CD8-positive, alpha-beta memory T cell (primary cell): ENCODE results near the gene LAPTM4A. TPM values are rescaled to one million over a fixed set of nuclear protein-coding genes. Genes with fewer than 3 reads are reported as not detected.

Experiments used
- CTCF ChIA-PET: fragments of 350-600 bp; sonication (Branson Sonifier 250); formaldehyde crosslinking; loops from one replicate; lab custom pipeline; 2021; ENCODE audit warnings: antibody characterized with exemption; lab: Charles Lee
- POLR2A ChIA-PET: fragments of 350-600 bp; sonication (Branson Sonifier 250); formaldehyde crosslinking; loops from one replicate; lab custom pipeline; 2021; ENCODE audit warnings: antibody characterized with exemption; lab: Charles Lee
- DNase-seq, 5 donors: peaks; one replicate each; pipeline versions ENCODE4 v3.0.0 to v3.0.0-alpha.2; 2020 to 2022; ENCODE audit warnings: mixed read lengths in 1 of 5
- H3K27ac ChIP-seq: one replicate; pipeline ENCODE4 v1.7.0; 2013; ENCODE audit warnings: low read depth, mild to moderate bottlenecking, low read length, moderate library complexity
- H3K27me3 ChIP-seq: 2 replicates; pipeline ENCODE4 v1.7.0; 2013; ENCODE audit warnings: low read length, mild to moderate bottlenecking; ENCODE audit not compliant: insufficient read depth, poor library complexity, severe bottlenecking
- H3K36me3 ChIP-seq: 2 replicates; pipeline ENCODE4 v1.7.0; 2013; ENCODE audit warnings: mild to moderate bottlenecking, low read length, moderate library complexity; ENCODE audit not compliant: insufficient read depth
- H3K4me1 ChIP-seq: 2 replicates; pipeline ENCODE4 v1.7.0; 2013; ENCODE audit warnings: mild to moderate bottlenecking, low read length, moderate library complexity; ENCODE audit not compliant: insufficient read depth
- H3K4me3 ChIP-seq: 2 replicates; pipeline ENCODE4 v1.7.0; 2013; ENCODE audit warnings: mild to moderate bottlenecking, low read length
- H3K9me3 ChIP-seq: 2 replicates; pipeline ENCODE4 v1.7.0; 2013; ENCODE audit warnings: mild to moderate bottlenecking, low read length
- H3K27ac Mint-ChIP-seq, 8 donors: one replicate each; pipeline ENCODE4 v1.8.0; 2020 to 2021; ENCODE audit warnings: mixed read lengths in 8 of 8, mild to moderate bottlenecking in 6 of 8, inconsistent platforms in 3 of 8, moderate library complexity in 3 of 8
- H3K27me3 Mint-ChIP-seq, 2 donors: one replicate each; pipeline ENCODE4 v1.8.0; 2020 to 2021; ENCODE audit warnings: mixed read lengths in 2 of 2, mild to moderate bottlenecking in 1 of 2, moderate library complexity in 1 of 2
- H3K36me3 Mint-ChIP-seq, 3 donors: one replicate each; pipeline ENCODE4 v1.8.0; 2020 to 2021; ENCODE audit warnings: mixed read lengths in 3 of 3, inconsistent platforms in 1 of 3, mild to moderate bottlenecking in 1 of 3
- H3K4me1 Mint-ChIP-seq, 3 donors: one replicate each; pipeline ENCODE4 v1.8.0; 2020 to 2021; ENCODE audit warnings: mixed read lengths in 3 of 3, inconsistent platforms in 1 of 3, mild to moderate bottlenecking in 1 of 3
- H3K4me3 Mint-ChIP-seq, 7 donors: one replicate each; pipeline ENCODE4 v1.8.0; 2020 to 2021; ENCODE audit warnings: mixed read lengths in 7 of 7, mild to moderate bottlenecking in 6 of 7, moderate library complexity in 4 of 7, inconsistent platforms in 2 of 7
- H3K9me3 Mint-ChIP-seq, 5 donors: one replicate each; pipeline ENCODE4 v1.8.0; 2020 to 2022; ENCODE audit warnings: mixed read lengths in 5 of 5, mild to moderate bottlenecking in 3 of 5, moderate library complexity in 2 of 5, inconsistent platforms in 1 of 5
- polyA plus RNA-seq: library from polyadenylated mRNA; unstranded; fragments of 300-500 nt; fragmentation: Illumina TruSeq; gene quantifications from one replicate; pipeline ENCODE4 v1.2.3, GENCODE V29; 2021
- total RNA-seq, 2 experiments: library from RNA; stranded (reverse); gene quantifications; one replicate each; pipeline ENCODE4 v1.2.3, GENCODE V29; 2021

Gene LAPTM4A
- total and polyA plus RNA-seq, 3 experiments from 2014 or later, result 29.0 to 119 (median 31.0) TPM

DNA sequence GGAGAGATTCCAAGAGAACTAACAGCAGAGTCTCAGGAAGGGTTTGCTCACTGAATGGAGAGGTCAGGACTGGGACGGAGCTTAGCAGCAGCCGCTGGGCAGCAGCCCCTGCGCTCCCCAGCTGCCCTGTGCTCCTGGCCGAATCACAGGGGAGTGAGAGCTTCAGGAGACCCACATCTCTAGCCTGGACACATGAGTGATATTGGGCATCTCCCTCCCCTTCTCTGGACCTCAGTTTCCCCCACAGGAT, 39.5 kb downstream of the LAPTM4A start:
- H3K9me3 Mint-ChIP-seq, result no peaks in the 10 kb centered on the region
- Histone ChIP-seq H3K9me3 (no peaks in the 10 kb centered on the region), H3K27ac (no peak overlapping the region), H3K4me3 (no peak overlapping the region), H3K4me1 (peaks cover 6% of the 10 kb centered on the region), H3K36me3 (no peaks in the 10 kb centered on the region), H3K27me3 (peaks cover 24% of the 10 kb centered on the region)
- peak overlapping the region in 2 of 8 donors; percentile 43 to 89 for H3K27ac Mint-ChIP-seq
- ChIA-PET POLR2A (no interaction called here), CTCF (no interaction called here)
- DNase-seq, result no peak
- peaks cover 9 to 14% (median 12%) of the 10 kb centered on the region in 3 donors for H3K4me1 Mint-ChIP-seq
- peaks cover 31 to 53% of the 10 kb centered on the region in 2 donors for H3K27me3 Mint-ChIP-seq
- H3K36me3 Mint-ChIP-seq, result peaks cover 0 to 5% (median 0%) of the 10 kb centered on the region in 3 donors
- H3K4me3 Mint-ChIP-seq, result peak overlapping the region; percentile 53 to 90 (median 69)

DNA sequence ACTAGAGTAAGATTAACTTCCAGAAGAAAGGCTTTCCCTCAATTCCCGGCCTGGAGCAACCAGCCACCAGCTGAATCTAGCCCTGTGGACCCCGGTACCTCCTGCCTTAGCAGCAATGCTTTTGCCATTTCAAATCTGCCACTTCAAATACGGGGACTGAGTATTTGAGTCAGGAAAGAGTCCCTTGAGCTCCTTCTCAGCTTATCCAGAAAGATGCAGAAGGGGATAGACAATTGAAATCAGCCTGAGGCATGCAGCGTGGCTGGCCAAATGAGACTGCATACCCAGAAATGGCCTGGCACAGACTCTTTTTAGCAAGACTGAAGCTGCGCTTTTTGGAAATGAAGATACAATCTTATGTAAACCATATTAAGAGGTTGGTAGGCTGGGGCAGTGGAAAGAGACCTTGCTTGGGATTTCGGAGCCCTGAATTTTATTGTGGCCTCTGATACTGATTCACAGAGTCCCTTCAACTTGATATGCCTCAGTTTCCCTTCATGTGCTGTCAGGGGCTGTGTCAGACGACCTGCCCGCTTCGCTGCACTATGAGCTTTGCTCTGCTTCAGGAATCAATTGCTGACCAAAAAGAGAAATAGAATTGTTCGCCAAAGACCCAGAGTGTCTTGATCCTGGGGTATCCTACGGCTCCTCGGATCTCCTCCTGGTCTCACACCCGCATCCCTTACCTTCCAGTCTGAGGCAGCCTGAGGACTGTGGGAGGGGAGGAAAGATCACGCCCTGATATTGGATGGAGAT, 40.0 kb downstream of the LAPTM4A start:
- Mint-ChIP-seq H3K9me3 (no peaks in the 10 kb centered on the region), H3K27ac (peak overlapping the region in 3 of 8 donors; percentile 22 to 89 (median 43)), H3K4me3 (peak overlapping the region; percentile 53 to 90 (median 69)), H3K36me3 (peaks cover 0 to 5% (median 0%) of the 10 kb centered on the region in 3 donors), H3K27me3 (peaks cover 31 to 53% of the 10 kb centered on the region in 2 donors), H3K4me1 (peaks cover 9 to 14% (median 12%) of the 10 kb centered on the region in 3 donors)
- no peak for DNase-seq
- H3K4me1 ChIP-seq, result peaks cover 6% of the 10 kb centered on the region
- no peaks in the 10 kb centered on the region for H3K36me3 ChIP-seq
- H3K27ac ChIP-seq, result no peak overlapping the region
- no peak overlapping the region for H3K4me3 ChIP-seq
- no peaks in the 10 kb centered on the region for H3K9me3 ChIP-seq
- H3K27me3 ChIP-seq, result peaks cover 24% of the 10 kb centered on the region
- ChIA-PET POLR2A (no interaction called here), CTCF (interaction anchor here (1.1 kb wide), 1 partner anchor 26 kb away, joined by 3 read pairs; no protein-coding TSS in a partner anchor)

DNA sequence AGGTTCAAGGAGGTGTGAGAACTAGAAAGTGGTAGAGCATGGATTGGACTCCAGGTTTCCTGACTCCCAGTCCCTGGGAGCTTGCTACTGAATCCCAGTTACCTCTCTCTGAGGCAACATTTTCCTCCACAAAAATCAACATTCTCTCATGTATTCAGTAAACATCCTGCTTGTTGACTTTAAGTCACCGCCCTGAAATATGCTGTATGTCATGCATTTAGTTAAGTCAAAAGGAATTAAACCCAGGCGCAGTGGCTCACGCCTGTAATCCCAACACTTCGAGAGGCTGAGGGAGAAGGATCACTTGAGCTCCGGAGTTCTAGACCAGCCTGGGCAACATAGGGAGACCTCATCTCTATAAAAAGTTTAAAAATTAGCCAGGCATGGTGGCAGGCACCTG, 42.7 kb downstream of the LAPTM4A start:
- peaks cover 6% of the 10 kb centered on the region for H3K4me1 ChIP-seq
- peaks cover 9 to 14% (median 12%) of the 10 kb centered on the region in 3 donors for H3K4me1 Mint-ChIP-seq
- no peak overlapping the region for H3K27ac ChIP-seq
- peaks cover 24% of the 10 kb centered on the region for H3K27me3 ChIP-seq
- ChIA-PET POLR2A (no interaction called here), CTCF (no interaction called here)
- no peaks in the 10 kb centered on the region for H3K9me3 Mint-ChIP-seq
- H3K36me3 Mint-ChIP-seq, result peaks cover 0 to 4% (median 0%) of the 10 kb centered on the region in 3 donors
- H3K36me3 ChIP-seq, result no peaks in the 10 kb centered on the region
- peaks cover 24 to 50% of the 10 kb centered on the region in 2 donors for H3K27me3 Mint-ChIP-seq
- H3K4me3 ChIP-seq, result no peak overlapping the region
- DNase-seq, result no peak
- H3K4me3 Mint-ChIP-seq, result no peak overlapping the region
- H3K27ac Mint-ChIP-seq, result no peak overlapping the region
- H3K9me3 ChIP-seq, result no peaks in the 10 kb centered on the region

DNA sequence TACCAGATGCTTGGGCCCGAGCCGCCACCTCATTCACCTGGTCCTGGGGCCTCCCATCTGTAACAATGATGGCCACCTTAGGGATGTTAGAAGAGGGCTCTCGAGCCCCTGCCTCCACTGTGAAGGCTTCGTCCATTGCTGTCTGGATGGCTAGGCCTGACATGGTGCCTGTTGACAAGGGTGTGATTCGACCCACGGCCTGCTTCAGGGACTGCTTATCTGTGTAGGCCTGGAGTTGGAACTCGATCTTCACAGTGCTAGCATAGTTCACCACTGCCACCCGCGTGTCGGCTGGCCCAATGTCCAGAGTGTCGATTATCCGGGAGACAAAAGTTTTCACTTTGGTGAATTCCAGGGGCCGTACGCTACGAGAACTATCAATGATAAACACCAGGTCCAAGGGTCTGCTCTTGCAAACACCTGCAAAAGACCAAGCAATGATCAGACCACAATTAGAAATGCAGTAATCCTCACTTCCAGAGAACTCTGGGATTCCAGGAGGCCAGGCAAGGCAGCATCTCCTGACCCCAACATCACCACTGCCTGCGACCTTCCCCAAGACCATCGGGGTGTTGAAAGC, 45.4 kb downstream of the LAPTM4A start:
- Histone ChIP-seq H3K36me3 (no peaks in the 10 kb centered on the region), H3K4me1 (no peaks in the 10 kb centered on the region), H3K27ac (no peak overlapping the region), H3K9me3 (no peaks in the 10 kb centered on the region), H3K27me3 (peaks cover 5% of the 10 kb centered on the region), H3K4me3 (no peak overlapping the region)
- Mint-ChIP-seq H3K4me1 (no peaks in the 10 kb centered on the region), H3K27me3 (peaks cover 9 to 44% of the 10 kb centered on the region in 2 donors), H3K27ac (no peak overlapping the region), H3K4me3 (no peak overlapping the region), H3K9me3 (no peaks in the 10 kb centered on the region), H3K36me3 (peaks cover 0 to 4% (median 0%) of the 10 kb centered on the region in 3 donors)
- POLR2A ChIA-PET, result no interaction called here
- CTCF ChIA-PET, result interaction anchor here (4.1 kb wide), 1 partner anchor 9 kb away, joined by 12 read pairs; no protein-coding TSS in a partner anchor
- no peak for DNase-seq

DNA sequence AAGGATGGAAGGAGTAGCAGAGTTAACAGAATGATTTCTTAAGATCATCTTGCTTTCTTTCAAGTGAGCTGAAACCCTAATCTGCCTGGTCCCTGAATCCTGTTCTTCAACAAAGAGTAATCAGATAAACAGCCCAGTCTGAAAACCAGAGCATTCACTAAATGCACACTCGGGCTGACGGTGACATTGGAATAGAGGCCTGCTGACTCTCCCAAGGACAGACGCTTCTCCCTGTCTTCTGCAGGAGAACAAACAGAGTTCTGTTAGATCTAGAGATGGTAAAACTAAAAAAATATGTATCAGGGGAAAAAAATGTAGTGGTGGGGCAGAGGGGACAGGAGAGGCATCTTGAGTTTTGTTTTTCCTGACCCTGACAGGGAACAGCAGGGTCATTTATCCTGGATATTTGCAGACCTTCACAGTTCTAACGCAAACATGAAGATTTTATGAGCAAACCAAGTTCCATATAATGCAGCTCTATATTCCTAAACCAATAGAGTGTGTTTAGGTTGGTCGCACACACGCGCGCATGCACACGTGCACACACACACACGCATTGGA, 46.3 kb downstream of the LAPTM4A start:
- ChIA-PET POLR2A (no interaction called here), CTCF (interaction anchor here (4.1 kb wide), 1 partner anchor 10 kb away, joined by 12 read pairs; no protein-coding TSS in a partner anchor)
- Histone ChIP-seq H3K4me1 (no peaks in the 10 kb centered on the region), H3K27ac (no peak overlapping the region), H3K4me3 (no peak overlapping the region), H3K9me3 (no peaks in the 10 kb centered on the region), H3K36me3 (no peaks in the 10 kb centered on the region), H3K27me3 (no peaks in the 10 kb centered on the region)
- H3K9me3 Mint-ChIP-seq, result no peaks in the 10 kb centered on the region
- H3K27ac Mint-ChIP-seq, result no peak overlapping the region
- no peaks in the 10 kb centered on the region for H3K4me1 Mint-ChIP-seq
- peaks cover 14 to 38% of the 10 kb centered on the region in 2 donors for H3K27me3 Mint-ChIP-seq
- no peak overlapping the region for H3K4me3 Mint-ChIP-seq
- peaks cover 0 to 4% (median 0%) of the 10 kb centered on the region in 3 donors for H3K36me3 Mint-ChIP-seq
- DNase-seq, result no peak

DNA sequence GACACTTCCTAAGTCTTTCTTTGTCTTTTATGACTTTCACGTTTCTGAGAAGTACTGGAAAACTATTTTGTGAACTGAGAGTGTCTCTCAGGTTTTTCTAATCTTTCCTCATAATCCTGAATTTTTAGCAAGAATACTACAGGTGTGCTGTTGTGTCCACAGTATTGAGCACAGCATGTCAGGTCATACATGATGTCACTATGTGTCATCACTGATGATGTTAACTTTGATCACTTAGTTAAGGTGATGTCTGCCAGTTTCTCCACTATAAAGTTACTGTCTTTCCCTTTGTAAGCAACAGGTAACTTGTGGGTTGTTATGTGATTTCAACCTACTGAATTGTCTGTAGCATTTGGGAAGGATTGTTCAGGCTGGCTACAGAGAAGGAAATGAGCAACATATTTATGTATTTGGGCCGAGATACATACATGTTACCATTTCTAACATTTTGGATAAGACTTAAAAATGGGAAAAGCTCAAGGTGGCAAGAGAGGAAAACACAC, 50.0 kb downstream of the LAPTM4A start:
- CTCF ChIA-PET, result interaction anchor here (1.0 kb wide), 1 partner anchor 14 kb away, joined by 3 read pairs; no protein-coding TSS in a partner anchor
- peaks cover 0 to 4% (median 0%) of the 10 kb centered on the region in 3 donors for H3K36me3 Mint-ChIP-seq
- no peaks in the 10 kb centered on the region for H3K36me3 ChIP-seq
- H3K27me3 ChIP-seq, result no peaks in the 10 kb centered on the region
- H3K27me3 Mint-ChIP-seq, result peaks cover 17 to 42% of the 10 kb centered on the region in 2 donors
- no peak for DNase-seq
- H3K27ac Mint-ChIP-seq, result no peak overlapping the region
- H3K27ac ChIP-seq, result no peak overlapping the region
- H3K9me3 Mint-ChIP-seq, result no peaks in the 10 kb centered on the region
- POLR2A ChIA-PET, result no interaction called here
- H3K4me3 Mint-ChIP-seq, result no peak overlapping the region
- no peaks in the 10 kb centered on the region for H3K4me1 Mint-ChIP-seq
- H3K9me3 ChIP-seq, result no peaks in the 10 kb centered on the region
- H3K4me1 ChIP-seq, result no peaks in the 10 kb centered on the region
- no peak overlapping the region for H3K4me3 ChIP-seq

DNA sequence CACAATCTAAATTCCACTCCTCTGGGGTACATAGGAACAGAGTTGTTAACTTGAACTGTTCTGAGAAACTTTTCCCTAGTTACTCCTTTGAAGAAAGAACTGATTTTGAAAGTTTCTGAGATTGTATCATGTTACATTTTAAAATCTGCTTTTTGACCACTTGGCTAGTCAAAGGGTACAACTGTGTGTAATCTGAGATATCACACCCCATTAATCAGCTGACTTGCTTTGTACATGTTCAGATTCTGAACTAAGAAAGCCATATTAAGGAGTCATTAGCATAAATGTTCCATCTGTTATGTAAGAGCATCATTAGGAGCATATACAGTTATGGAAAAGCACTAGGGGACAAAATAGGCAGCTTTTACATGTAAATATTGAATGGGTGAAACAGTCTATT, 57.7 kb downstream of the LAPTM4A start:
- Histone ChIP-seq H3K9me3 (no peaks in the 10 kb centered on the region), H3K36me3 (no peaks in the 10 kb centered on the region), H3K27me3 (no peaks in the 10 kb centered on the region), H3K4me3 (no peak overlapping the region), H3K27ac (no peak overlapping the region), H3K4me1 (peaks cover 14% of the 10 kb centered on the region)
- Mint-ChIP-seq H3K4me3 (no peak overlapping the region), H3K9me3 (no peaks in the 10 kb centered on the region), H3K27ac (no peak overlapping the region), H3K4me1 (peaks cover 17 to 23% (median 21%) of the 10 kb centered on the region in 3 donors), H3K36me3 (peaks cover 0 to 5% (median 0%) of the 10 kb centered on the region in 3 donors), H3K27me3 (peaks cover 13 to 41% of the 10 kb centered on the region in 2 donors)
- DNase-seq, result no peak
- ChIA-PET CTCF (no interaction called here), POLR2A (no interaction called here)

DNA sequence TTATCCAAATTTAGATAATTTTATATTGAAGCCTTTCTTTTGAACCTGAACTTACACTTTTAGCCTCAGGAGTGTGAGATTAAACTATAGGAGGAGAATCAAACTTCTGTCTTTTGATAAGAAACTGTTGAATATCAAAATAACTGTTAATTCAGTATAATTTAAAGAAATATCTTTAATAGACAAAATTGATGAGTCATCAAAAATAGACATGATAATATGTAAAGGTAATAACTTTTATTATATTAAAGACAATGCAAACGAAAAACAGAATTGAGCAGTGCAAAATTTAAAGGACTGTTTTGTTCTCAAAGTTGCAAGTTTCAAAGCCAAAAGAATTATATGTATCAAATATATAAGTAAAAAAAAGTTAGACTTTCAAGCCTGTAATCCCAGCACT, 59.5 kb downstream of the LAPTM4A start:
- ChIA-PET POLR2A (no interaction called here), CTCF (no interaction called here)
- Histone ChIP-seq H3K27me3 (no peaks in the 10 kb centered on the region), H3K9me3 (no peaks in the 10 kb centered on the region), H3K36me3 (no peaks in the 10 kb centered on the region), H3K4me1 (peaks cover 14% of the 10 kb centered on the region), H3K4me3 (no peak overlapping the region), H3K27ac (no peak overlapping the region)
- no peak overlapping the region for H3K27ac Mint-ChIP-seq
- no peak overlapping the region for H3K4me3 Mint-ChIP-seq
- peaks cover 0 to 5% (median 0%) of the 10 kb centered on the region in 3 donors for H3K36me3 Mint-ChIP-seq
- peaks cover 23 to 31% (median 24%) of the 10 kb centered on the region in 3 donors for H3K4me1 Mint-ChIP-seq
- no peak for DNase-seq
- H3K9me3 Mint-ChIP-seq, result no peaks in the 10 kb centered on the region
- H3K27me3 Mint-ChIP-seq, result peaks cover 11 to 28% of the 10 kb centered on the region in 2 donors
